IPS-20b (cell line): ENCODE measurements around the gene MTMR2.

Experiments used
- H3K27ac ChIP-seq: one replicate; pipeline ENCODE4 v1.5.1; 2013; ENCODE audit warnings: low read length
- H3K27me3 ChIP-seq: 2 replicates; pipeline ENCODE4 v1.6.1; 2013; ENCODE audit warnings: mild to moderate bottlenecking, low read length, inconsistent platforms; ENCODE audit not compliant: insufficient read depth
- H3K36me3 ChIP-seq: 2 replicates; pipeline ENCODE4 v1.6.1; 2013; ENCODE audit warnings: low read depth, mild to moderate bottlenecking, inconsistent platforms, low read length, moderate library complexity; ENCODE audit not compliant: insufficient read depth
- H3K4me1 ChIP-seq: 2 replicates; pipeline ENCODE4 v1.6.1; 2013; ENCODE audit warnings: mild to moderate bottlenecking, control low read depth, inconsistent platforms, low read length, moderate library complexity; ENCODE audit not compliant: insufficient read depth
- H3K4me3 ChIP-seq: 2 replicates; pipeline ENCODE4 v1.5.1; 2013; ENCODE audit warnings: mild to moderate bottlenecking, low read length, inconsistent platforms
- H3K9ac ChIP-seq: 2 replicates; pipeline ENCODE4 v1.6.1; 2013; ENCODE audit warnings: low read depth, mild to moderate bottlenecking, inconsistent platforms, low read length, moderate library complexity
- H3K9me3 ChIP-seq: 2 replicates; pipeline ENCODE4 v1.6.1; 2013; ENCODE audit warnings: mild to moderate bottlenecking, low read depth, low read length, inconsistent platforms; ENCODE audit not compliant: insufficient read depth

The MTMR2 gene

DNA sequence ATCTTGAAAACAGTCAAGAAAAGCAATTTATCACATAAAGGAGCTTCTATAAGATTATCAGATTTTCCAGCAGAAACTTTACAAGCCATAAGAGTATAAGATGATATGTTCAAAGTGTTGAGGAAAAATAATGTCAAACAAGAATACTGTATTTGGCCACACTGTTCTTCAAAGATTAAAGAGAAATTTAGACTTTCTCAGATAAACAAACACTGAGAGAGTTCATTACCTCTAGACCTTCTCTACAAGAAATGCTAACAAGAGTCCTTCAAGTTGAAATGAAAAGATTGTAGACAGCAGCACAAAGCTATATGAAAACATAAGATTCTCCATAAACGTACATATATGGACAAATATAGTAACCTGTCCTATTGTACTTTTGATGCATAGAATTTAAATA is 8.0 kb upstream of the MTMR2 start:
- no peak overlapping the region for H3K9ac ChIP-seq
- no peak overlapping the region for H3K4me3 ChIP-seq
- H3K36me3 ChIP-seq = no peaks in the 10 kb centered on the region
- no peaks in the 10 kb centered on the region for H3K27me3 ChIP-seq
- H3K4me1 ChIP-seq = no peaks in the 10 kb centered on the region
- no peaks in the 10 kb centered on the region for H3K9me3 ChIP-seq
- H3K27ac ChIP-seq = no peak overlapping the region

DNA sequence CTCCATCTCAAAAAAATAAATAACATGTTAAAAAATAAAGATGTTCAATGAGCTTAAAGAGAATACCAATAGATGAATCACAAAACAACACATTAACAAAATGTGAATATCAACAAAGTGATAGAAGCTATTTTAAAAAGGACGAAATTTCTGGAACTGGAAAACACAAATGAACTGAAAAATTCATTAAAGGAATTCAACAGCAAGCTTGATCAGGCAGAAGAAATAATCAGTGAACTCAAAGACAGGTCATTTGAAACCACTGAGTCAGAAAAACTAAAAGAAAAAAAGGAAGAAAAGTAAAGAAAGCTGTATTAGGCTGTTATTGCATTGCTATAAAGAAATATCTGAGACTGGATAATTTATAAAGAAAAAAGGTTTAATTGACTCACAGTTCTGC is 7.0 kb upstream of the MTMR2 start:
- Histone ChIP-seq H3K27ac (no peak overlapping the region), H3K9me3 (no peaks in the 10 kb centered on the region), H3K4me1 (no peaks in the 10 kb centered on the region), H3K9ac (no peak overlapping the region), H3K36me3 (no peaks in the 10 kb centered on the region), H3K4me3 (no peak overlapping the region), H3K27me3 (no peaks in the 10 kb centered on the region)

DNA sequence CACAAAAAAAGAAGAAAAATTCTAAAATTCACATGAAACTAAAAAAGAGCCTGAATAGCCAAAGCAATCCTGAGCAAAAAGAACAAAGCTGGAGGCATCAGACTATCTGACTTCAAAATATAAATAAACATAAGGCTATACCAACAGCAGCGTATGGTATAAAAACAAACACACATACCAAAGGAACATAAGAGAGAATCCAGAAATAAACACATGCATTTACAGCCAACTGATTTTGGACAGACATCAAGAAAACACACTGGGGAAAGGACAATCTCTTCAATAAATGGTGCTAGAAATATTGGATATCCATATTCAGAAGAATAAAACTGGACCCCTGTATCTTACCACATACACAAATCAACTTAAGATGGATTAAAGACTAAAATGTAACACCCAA is 2.8 kb upstream of the MTMR2 start:
- Histone ChIP-seq H3K4me3 (no peak overlapping the region), H3K9me3 (no peaks in the 10 kb centered on the region), H3K9ac (no peak overlapping the region), H3K27ac (no peak overlapping the region), H3K27me3 (no peaks in the 10 kb centered on the region), H3K4me1 (peaks cover 14% of the 10 kb centered on the region), H3K36me3 (no peaks in the 10 kb centered on the region)

DNA sequence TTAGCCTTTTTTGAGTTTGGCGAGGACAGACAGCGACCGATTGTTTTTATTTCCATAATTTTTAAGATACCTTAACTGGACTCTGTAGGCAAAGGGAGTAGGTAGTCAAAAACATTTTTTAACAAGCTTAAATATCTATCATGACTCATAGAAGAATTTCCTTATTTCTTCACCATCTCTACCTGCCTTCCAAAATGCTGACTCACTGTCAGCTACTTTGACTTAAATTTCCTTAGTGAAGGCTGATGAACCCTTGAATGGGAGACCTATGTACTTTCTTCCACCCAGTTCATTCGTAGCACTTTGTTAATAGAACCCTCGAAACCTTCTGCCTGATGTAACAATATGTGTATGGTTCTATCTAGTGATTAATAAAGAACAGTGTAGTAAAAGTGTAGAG is 1.1 kb upstream of the MTMR2 start:
- H3K27ac ChIP-seq = peak overlapping the region; percentile 40
- peak overlapping the region; percentile 98 for H3K9ac ChIP-seq
- no peaks in the 10 kb centered on the region for H3K9me3 ChIP-seq
- peak overlapping the region; percentile 91 for H3K4me3 ChIP-seq
- no peaks in the 10 kb centered on the region for H3K36me3 ChIP-seq
- H3K4me1 ChIP-seq = peaks cover 14% of the 10 kb centered on the region
- no peaks in the 10 kb centered on the region for H3K27me3 ChIP-seq

DNA sequence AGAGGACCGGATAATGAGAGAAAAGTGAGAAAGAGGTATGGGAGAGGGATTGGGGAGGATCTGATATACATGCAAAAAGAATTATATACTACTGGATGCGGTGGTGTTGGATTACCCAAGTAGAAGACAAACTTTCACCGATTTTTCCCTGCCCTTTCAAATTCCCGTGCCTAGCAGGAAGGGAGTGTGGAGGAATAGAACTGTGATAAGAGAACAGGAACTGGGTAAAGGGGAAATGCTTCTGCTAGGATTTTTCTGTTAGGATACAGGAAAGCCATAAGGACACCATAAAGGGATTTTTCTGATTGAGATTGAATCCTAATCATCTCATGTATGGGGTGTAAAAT is 480 bp upstream of the MTMR2 start:
- H3K4me1 ChIP-seq = peaks cover 14% of the 10 kb centered on the region
- H3K27me3 ChIP-seq = no peaks in the 10 kb centered on the region
- H3K9me3 ChIP-seq = no peaks in the 10 kb centered on the region
- peak overlapping the region; percentile 98 for H3K9ac ChIP-seq
- peak overlapping the region; percentile 91 for H3K4me3 ChIP-seq
- peak overlapping the region; percentile 99 for H3K27ac ChIP-seq
- no peaks in the 10 kb centered on the region for H3K36me3 ChIP-seq

DNA sequence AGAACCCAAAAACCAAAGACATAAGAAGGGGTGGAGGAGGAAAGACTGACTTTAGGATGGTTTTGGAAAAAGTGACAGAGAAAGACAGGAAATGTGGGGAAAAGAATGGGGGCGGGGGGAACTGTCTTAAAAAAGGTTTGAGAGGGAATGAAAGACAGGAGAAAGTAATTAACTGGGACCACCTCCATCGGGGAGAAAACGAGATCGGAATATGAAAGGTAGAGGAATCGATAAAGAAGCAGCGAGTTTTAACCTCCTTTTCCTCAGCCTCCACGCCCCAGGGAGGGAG is 524 bp downstream of the MTMR2 start:
- H3K9me3 ChIP-seq = no peaks in the 10 kb centered on the region
- H3K36me3 ChIP-seq = no peaks in the 10 kb centered on the region
- peaks cover 14% of the 10 kb centered on the region for H3K4me1 ChIP-seq
- H3K9ac ChIP-seq = peak overlapping the region; percentile 98
- H3K27ac ChIP-seq = peak overlapping the region; percentile 99
- no peaks in the 10 kb centered on the region for H3K27me3 ChIP-seq
- peak overlapping the region; percentile 91 for H3K4me3 ChIP-seq

DNA sequence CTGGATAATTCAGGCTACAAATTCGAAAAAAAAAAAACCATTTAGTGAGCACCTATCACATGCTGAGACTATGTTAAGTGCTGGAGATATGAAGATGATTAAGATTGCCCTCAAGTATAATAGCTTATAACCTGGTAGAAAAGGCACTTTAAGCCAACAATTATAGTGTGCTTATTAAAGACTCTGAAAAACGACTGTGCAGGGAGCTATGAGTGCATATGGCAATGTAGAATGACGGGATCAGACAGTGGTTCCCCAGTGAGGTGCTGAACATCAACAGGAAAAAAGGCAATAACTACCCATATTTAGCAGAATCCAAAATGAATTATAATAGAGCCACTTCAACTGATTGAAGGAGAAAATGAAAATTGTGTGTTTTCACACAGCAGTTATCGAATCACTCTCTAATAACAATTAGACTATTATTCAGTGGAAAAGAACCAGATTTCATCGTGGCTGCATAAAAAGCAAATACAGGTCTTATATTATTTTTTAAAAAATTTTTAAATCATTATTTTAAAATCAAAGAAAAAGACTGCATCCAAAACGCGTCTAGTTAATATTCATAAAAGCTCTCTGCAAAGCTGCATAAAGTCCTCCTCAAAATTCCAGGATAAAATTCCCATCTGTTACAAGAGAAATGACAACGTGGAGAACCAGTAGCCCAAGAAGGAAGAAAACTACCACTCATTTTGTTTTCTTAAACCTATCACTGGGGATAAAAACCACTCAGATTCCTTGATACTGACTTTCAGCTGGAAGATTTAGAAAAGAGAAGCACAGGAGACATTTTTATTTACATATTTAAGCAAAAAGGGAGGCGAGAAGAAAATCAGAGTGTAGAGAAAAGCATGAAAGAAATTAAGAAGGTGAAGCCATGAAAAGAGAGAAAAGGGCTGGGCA is 1.1 kb downstream of the MTMR2 start:
- Histone ChIP-seq H3K9ac (peak overlapping the region; percentile 98; the same call in 1 of the 2 replicates), H3K27me3 (no peaks in the 10 kb centered on the region), H3K36me3 (no peaks in the 10 kb centered on the region), H3K4me1 (peaks cover 14% of the 10 kb centered on the region), H3K9me3 (no peaks in the 10 kb centered on the region), H3K4me3 (peak overlapping the region; percentile 91), H3K27ac (peak overlapping the region; percentile 99)

DNA sequence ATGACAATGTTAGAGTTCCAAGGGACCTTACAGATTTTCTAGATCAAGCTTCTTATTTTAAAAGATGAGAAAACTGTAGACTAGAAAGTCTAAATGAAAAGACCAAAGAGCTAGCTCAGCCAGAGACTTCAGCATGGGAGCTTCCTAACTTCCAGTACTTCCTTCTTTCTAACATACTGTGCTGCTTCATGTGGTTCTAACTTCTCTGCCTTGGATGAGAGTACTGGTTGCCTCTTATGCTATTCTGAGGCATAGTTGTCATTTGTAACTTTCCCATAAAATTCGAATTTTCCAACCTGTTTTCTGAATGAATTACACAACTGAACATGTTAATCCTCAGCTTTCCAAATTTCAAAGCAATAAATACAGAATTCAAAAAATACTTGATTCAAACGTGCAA is 1.8 kb downstream of the MTMR2 start:
- Histone ChIP-seq H3K36me3 (no peaks in the 10 kb centered on the region), H3K27ac (no peak overlapping the region), H3K4me3 (peak overlapping the region; percentile 91), H3K9me3 (no peaks in the 10 kb centered on the region), H3K27me3 (no peaks in the 10 kb centered on the region), H3K9ac (peak overlapping the region; percentile 13; the same call in 1 of the 2 replicates), H3K4me1 (peaks cover 14% of the 10 kb centered on the region)

DNA sequence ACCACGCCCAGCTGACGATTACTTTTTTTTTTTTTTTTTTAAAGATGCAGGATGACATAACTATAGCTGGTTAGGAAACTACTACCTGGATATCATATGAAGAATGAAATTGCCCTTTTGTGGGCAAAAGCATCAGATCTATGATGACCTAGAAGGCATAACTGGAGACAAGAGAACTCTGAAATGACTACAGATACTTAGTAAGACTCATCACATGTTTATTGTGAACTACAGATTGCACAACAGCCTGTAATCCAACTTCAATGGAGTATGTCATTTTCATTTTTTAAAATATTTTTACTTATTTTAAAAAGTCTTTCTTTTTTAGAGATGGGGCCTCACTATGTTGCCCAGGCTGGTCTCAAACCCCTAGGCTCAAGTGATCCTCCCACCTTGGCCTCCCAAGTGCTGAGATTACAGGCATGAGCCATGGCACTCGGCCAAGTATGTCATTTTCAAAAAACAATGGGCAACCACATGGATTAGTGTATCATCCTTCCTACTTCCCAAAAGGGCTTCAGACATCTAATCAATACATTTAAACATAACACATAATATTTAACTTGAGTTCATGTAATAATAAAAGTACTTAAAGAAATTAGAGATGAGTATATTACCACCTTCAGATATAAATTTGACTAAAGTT is 3.3 kb downstream of the MTMR2 start:
- Histone ChIP-seq H3K9me3 (no peaks in the 10 kb centered on the region), H3K36me3 (no peaks in the 10 kb centered on the region), H3K4me1 (peaks cover 14% of the 10 kb centered on the region), H3K4me3 (no peak overlapping the region), H3K27me3 (no peaks in the 10 kb centered on the region), H3K27ac (no peak overlapping the region), H3K9ac (no peak overlapping the region)

DNA sequence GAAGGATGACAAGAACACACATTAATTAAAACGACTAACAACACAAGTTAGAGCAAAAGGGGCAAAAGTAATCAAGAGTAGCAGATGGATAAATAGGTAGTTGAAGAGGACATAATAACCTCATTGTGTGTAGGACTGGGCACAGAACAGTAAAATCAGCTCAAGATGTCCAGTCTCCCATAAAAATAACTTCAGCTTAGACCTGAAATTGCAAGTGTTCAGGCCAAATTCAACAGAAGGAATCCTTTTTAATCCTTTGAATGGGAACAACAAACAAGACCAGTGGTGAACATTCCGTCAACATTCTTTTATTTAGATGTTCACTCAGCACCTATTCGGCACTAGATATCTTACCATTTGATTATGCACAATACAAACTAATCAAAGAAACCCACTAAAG is 4.4 kb downstream of the MTMR2 start:
- Histone ChIP-seq H3K9me3 (no peaks in the 10 kb centered on the region), H3K27me3 (no peaks in the 10 kb centered on the region), H3K27ac (no peak overlapping the region)

DNA sequence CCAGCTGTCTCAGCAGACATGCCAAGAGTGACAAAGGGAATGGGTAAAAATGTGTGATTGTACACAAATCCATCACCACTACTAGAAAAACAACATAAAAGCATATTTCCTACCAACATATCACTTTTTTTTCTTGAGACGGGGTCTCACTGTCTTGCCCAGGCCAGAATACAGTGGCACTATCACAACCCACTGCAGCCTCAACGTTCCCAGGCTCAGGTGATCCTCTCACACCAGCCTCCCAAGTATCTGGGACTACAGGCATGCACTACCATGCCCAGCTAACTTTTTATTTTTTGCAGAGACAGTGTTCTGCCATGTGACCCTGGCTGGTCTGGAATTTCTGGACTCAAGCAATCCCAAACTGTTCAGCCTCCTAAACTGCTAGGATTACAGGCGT is 5.2 kb downstream of the MTMR2 start:
- no peak overlapping the region for H3K4me3 ChIP-seq

More for the DNA sequence above, 4.4 kb downstream of the MTMR2 start:
- Histone ChIP-seq H3K9ac (no peak overlapping the region), H3K4me1 (peaks cover 6% of the 10 kb centered on the region), H3K4me3 (no peak overlapping the region), H3K36me3 (no peaks in the 10 kb centered on the region)

DNA sequence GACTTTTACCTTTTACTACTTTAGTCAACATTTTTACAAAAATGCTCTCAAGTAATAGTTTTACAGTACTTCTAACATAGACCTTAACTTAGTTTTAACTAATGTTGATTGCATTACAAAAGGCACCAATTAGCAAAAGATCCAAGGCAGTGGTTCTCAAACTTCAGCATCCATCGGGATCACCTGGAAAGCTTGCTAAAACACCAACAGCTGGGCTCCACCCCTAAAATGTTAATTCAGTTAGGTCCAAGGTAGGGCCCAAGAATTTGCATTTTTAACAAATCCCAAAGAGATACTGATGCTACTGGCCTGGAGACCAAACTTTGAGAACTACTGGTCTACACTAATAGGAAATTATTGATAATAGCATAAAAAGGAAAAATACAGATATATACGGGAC is 5.9 kb downstream of the MTMR2 start:
- Histone ChIP-seq H3K36me3 (no peaks in the 10 kb centered on the region), H3K4me1 (peaks cover 6% of the 10 kb centered on the region), H3K27me3 (no peaks in the 10 kb centered on the region), H3K9ac (no peak overlapping the region), H3K9me3 (no peaks in the 10 kb centered on the region), H3K27ac (no peak overlapping the region), H3K4me3 (no peak overlapping the region)

More for the DNA sequence above, 5.2 kb downstream of the MTMR2 start:
- Histone ChIP-seq H3K27me3 (no peaks in the 10 kb centered on the region), H3K4me1 (peaks cover 6% of the 10 kb centered on the region), H3K9me3 (no peaks in the 10 kb centered on the region), H3K9ac (no peak overlapping the region), H3K27ac (no peak overlapping the region), H3K36me3 (no peaks in the 10 kb centered on the region)
